ENCODE results near the gene COL8A2.

COL8A2 gene

GRCh38 chr1:36126005-36126716 lies 1.1 kb upstream of the COL8A2 start:
- no peaks in the 10 kb centered on the region for H3K27me3 ChIP-seq (replicated peaks; ENCODE audit: control insufficient read depth, insufficient read depth, low read length)
- no peaks in the 10 kb centered on the region for H3K36me3 ChIP-seq (ENCODE audit: control insufficient read depth, insufficient read depth, low read length)
- H3K4me3 ChIP-seq (replicated peaks; ENCODE audit: low read depth, low read length): no peak overlapping the region
- DNase-seq (ENCODE audit: extremely low read depth, insufficient read length): no peak
- no peak for TF ChIP-seq CTCF (IDR thresholded peaks at IDR 0.05; ENCODE audit: insufficient read depth, low read length, poor library complexity, severe bottlenecking)

- no peaks in the 10 kb centered on the region for H3K27me3 ChIP-seq (replicated peaks; ENCODE audit: control insufficient read depth, insufficient read depth, low read length)
- no peaks in the 10 kb centered on the region for H3K36me3 ChIP-seq (ENCODE audit: control insufficient read depth, insufficient read depth, low read length)
- H3K4me3 ChIP-seq (replicated peaks; ENCODE audit: low read depth, low read length): no peak overlapping the region
- DNase-seq (ENCODE audit: extremely low read depth, insufficient read length): no peak
- TF ChIP-seq CTCF (IDR thresholded peaks at IDR 0.05; ENCODE audit: insufficient read depth, low read length, poor library complexity, severe bottlenecking): no peak
Measured at GRCh38 chr1:36124404-36125128, 456 bp downstream of the COL8A2 start.

GRCh38 chr1:36123356-36123755 lies 1.7 kb downstream of the COL8A2 start:
- no peak overlapping the region for H3K4me3 ChIP-seq (replicated peaks; ENCODE audit: low read depth, low read length)
- H3K36me3 ChIP-seq (ENCODE audit: control insufficient read depth, insufficient read depth, low read length): no peaks in the 10 kb centered on the region
- H3K27me3 ChIP-seq (replicated peaks; ENCODE audit: control insufficient read depth, insufficient read depth, low read length): no peaks in the 10 kb centered on the region
- TF ChIP-seq CTCF (IDR thresholded peaks at IDR 0.05; ENCODE audit: insufficient read depth, low read length, poor library complexity, severe bottlenecking): no peak
- no peak for DNase-seq (ENCODE audit: extremely low read depth, insufficient read length)

- DNase-seq (ENCODE audit: extremely low read depth, insufficient read length): no peak
- TF ChIP-seq CTCF (IDR thresholded peaks at IDR 0.05; ENCODE audit: insufficient read depth, low read length, poor library complexity, severe bottlenecking): no peak
- H3K27me3 ChIP-seq (replicated peaks; ENCODE audit: control insufficient read depth, insufficient read depth, low read length): no peaks in the 10 kb centered on the region
- H3K4me3 ChIP-seq (replicated peaks; ENCODE audit: low read depth, low read length): no peak overlapping the region
- no peaks in the 10 kb centered on the region for H3K36me3 ChIP-seq (ENCODE audit: control insufficient read depth, insufficient read depth, low read length)
Measured at GRCh38 chr1:36122062-36123030, 2.7 kb downstream of the COL8A2 start.

GRCh38 chr1:36119456-36119855 lies 5.6 kb downstream of the COL8A2 start:
- no peaks in the 10 kb centered on the region for H3K27me3 ChIP-seq (replicated peaks; ENCODE audit: control insufficient read depth, insufficient read depth, low read length)
- no peak overlapping the region for H3K4me3 ChIP-seq (replicated peaks; ENCODE audit: low read depth, low read length)
- no peaks in the 10 kb centered on the region for H3K36me3 ChIP-seq (ENCODE audit: control insufficient read depth, insufficient read depth, low read length)
- no peak for DNase-seq (ENCODE audit: extremely low read depth, insufficient read length)
- no peak for TF ChIP-seq CTCF (IDR thresholded peaks at IDR 0.05; ENCODE audit: insufficient read depth, low read length, poor library complexity, severe bottlenecking)

All from GM06990 (cell line).